ENCODE measurements around the gene TSC22D4. TPM values are rescaled to one million over a fixed set of nuclear protein-coding genes. Genes with fewer than 3 reads are reported as not detected.

TSC22D4 gene
- polyA plus RNA-seq, 1 donor from 2014 or later, result 2.1 TPM

- H3K9me2 ChIP-seq (ENCODE audit: insufficient read depth, low read length), result no peaks in the 10 kb centered on the region
- TF ChIP-seq SMC3 (conservative IDR thresholded peaks at IDR 0.05; ENCODE audit: poor library complexity), result no peak
- no peak for TF ChIP-seq POLR2AphosphoS5 (IDR thresholded peaks at IDR 0.05)
- TF ChIP-seq EP300 (conservative IDR thresholded peaks at IDR 0.05; ENCODE audit: poor library complexity, severe bottlenecking), result no peak
- H2AFZ ChIP-seq (ENCODE audit: low read depth, low read length), result peak overlapping the region; percentile 67
- no peak overlapping the region for H3K4me2 ChIP-seq (ENCODE audit: low read length)
- no peaks in the 10 kb centered on the region for H3K9me3 ChIP-seq (ENCODE audit: low read length)
- no peaks in the 10 kb centered on the region for H4K20me1 ChIP-seq (ENCODE audit: insufficient read depth)
- H3K36me3 ChIP-seq (ENCODE audit: insufficient read depth, low read length), result no peaks in the 10 kb centered on the region
- H3K9ac ChIP-seq (ENCODE audit: low read length), result peak overlapping the region; percentile 96
- H3K79me2 ChIP-seq (replicated peaks; ENCODE audit: insufficient read depth, low read length), result peaks cover 19% of the 10 kb centered on the region
- no peaks in the 10 kb centered on the region for H3K27me3 ChIP-seq (ENCODE audit: insufficient read depth, low read depth, low read length)
- H3K27ac ChIP-seq (ENCODE audit: low read length), result peak overlapping the region; percentile 99
- peak overlapping the region; percentile 81 for H3K4me3 ChIP-seq (ENCODE audit: low read length)
- no peaks in the 10 kb centered on the region for H3F3A ChIP-seq (ENCODE audit: insufficient read depth, low read length, poor library complexity, severe bottlenecking)
These were observed 51.2 kb downstream of the TSC22D4 start for GRCh38 chr7:100427762-100428198.

DNA sequence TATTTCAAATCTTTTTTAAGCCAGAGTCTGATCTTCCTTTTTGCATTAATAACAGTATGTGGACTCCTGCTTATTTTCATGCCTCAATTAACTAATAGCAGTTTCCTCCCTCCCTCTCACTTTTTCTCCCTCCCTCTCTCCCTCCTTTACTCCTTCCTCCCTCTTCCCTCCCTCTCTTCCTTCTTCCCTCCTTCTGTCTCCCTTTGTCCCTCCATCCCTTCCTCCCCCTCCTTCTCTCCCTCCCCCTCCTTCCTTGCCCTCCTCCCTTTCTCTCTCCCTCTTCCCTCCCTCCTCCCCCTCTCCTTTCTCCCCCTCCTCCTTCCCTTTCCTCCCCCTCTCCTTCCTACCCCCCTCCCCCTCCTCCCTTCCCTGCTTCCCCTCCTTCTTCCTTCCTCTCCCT lies 52.5 kb downstream of the TSC22D4 start:
- Histone ChIP-seq H3K79me2 (replicated peaks; ENCODE audit: insufficient read depth, low read length) (peaks cover 13% of the 10 kb centered on the region), H4K20me1 (ENCODE audit: insufficient read depth) (no peaks in the 10 kb centered on the region), H3K27ac (ENCODE audit: low read length) (no peak overlapping the region), H3K9me2 (ENCODE audit: insufficient read depth, low read length) (no peaks in the 10 kb centered on the region), H3K4me3 (ENCODE audit: low read length) (no peak overlapping the region), H3F3A (ENCODE audit: insufficient read depth, low read length, poor library complexity, severe bottlenecking) (no peaks in the 10 kb centered on the region), H3K27me3 (ENCODE audit: insufficient read depth, low read depth, low read length) (no peaks in the 10 kb centered on the region), H3K9me3 (ENCODE audit: low read length) (no peaks in the 10 kb centered on the region), H2AFZ (ENCODE audit: low read depth, low read length) (no peak overlapping the region), H3K9ac (ENCODE audit: low read length) (no peak overlapping the region), H3K36me3 (ENCODE audit: insufficient read depth, low read length) (no peaks in the 10 kb centered on the region), H3K4me2 (ENCODE audit: low read length) (no peak overlapping the region)
- TF ChIP-seq POLR2AphosphoS5 (IDR thresholded peaks at IDR 0.05) (no peak), CTCF (IDR thresholded peaks at IDR 0.05; ENCODE audit: poor library complexity, severe bottlenecking) (no peak), EP300 (conservative IDR thresholded peaks at IDR 0.05; ENCODE audit: poor library complexity, severe bottlenecking) (no peak), EZH2 (IDR thresholded peaks at IDR 0.05; ENCODE audit: borderline replicate concordance, insufficient read depth, low read length, poor library complexity, severe bottlenecking) (no peak), TAF1 (IDR thresholded peaks at IDR 0.05; ENCODE audit: low read depth) (no peak), RAD21 (conservative IDR thresholded peaks at IDR 0.05) (no peak), SMC3 (conservative IDR thresholded peaks at IDR 0.05; ENCODE audit: poor library complexity) (no peak), MXI1 (conservative IDR thresholded peaks at IDR 0.05; ENCODE audit: poor library complexity, severe bottlenecking) (no peak)
- TF ChIP-seq, protein P1, sequence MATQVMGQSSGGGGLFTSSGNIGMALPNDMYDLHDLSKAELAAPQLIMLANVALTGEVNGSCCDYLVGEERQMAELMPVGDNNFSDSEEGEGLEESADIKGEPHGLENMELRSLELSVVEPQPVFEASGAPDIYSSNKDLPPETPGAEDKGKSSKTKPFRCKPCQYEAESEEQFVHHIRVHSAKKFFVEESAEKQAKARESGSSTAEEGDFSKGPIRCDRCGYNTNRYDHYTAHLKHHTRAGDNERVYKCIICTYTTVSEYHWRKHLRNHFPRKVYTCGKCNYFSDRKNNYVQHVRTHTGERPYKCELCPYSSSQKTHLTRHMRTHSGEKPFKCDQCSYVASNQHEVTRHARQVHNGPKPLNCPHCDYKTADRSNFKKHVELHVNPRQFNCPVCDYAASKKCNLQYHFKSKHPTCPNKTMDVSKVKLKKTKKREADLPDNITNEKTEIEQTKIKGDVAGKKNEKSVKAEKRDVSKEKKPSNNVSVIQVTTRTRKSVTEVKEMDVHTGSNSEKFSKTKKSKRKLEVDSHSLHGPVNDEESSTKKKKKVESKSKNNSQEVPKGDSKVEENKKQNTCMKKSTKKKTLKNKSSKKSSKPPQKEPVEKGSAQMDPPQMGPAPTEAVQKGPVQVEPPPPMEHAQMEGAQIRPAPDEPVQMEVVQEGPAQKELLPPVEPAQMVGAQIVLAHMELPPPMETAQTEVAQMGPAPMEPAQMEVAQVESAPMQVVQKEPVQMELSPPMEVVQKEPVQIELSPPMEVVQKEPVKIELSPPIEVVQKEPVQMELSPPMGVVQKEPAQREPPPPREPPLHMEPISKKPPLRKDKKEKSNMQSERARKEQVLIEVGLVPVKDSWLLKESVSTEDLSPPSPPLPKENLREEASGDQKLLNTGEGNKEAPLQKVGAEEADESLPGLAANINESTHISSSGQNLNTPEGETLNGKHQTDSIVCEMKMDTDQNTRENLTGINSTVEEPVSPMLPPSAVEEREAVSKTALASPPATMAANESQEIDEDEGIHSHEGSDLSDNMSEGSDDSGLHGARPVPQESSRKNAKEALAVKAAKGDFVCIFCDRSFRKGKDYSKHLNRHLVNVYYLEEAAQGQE (IDR thresholded peaks at IDR 0.05; ENCODE audit: borderline replicate concordance), result no peak
